ENCODE measurements around the gene LHX3. TPM values are rescaled to one million over a fixed set of nuclear protein-coding genes. Genes with fewer than 3 reads are reported as not detected.

LHX3 gene
- total and polyA plus RNA-seq, 10 of the 15 experiments (the other 5 are each of a cell fraction or from before 2014, with no cell fraction given): not detected

- ChIA-PET SMC1A (ENCODE audit: uncharacterized antibody, unreplicated experiment) (interaction anchor here (0.6 to 1.6 kb wide), 2 partner anchors 9 to 585 kb away, joined by 3 read pairs; no protein-coding TSS in a partner anchor), POLR2A (interaction anchor here (0.6 kb wide), 1 partner anchor 312 kb away, joined by 3 read pairs; the partner anchor contains the start of gene CAMSAP1), CTCF (interaction anchor here (1.0 kb wide), 2 partner anchors 48 to 65 kb away, joined by 3 to 4 read pairs; no protein-coding TSS in a partner anchor), RAD21 (ENCODE audit: unreplicated experiment) (no interaction called here)
- Histone ChIP-seq H3K9ac (ENCODE audit: control insufficient read depth, insufficient read depth, low read length) (no peak overlapping the region), H4K20me1 (ENCODE audit: control insufficient read depth, insufficient read depth) (no peaks in the 10 kb centered on the region), H3K79me2 (ENCODE audit: control insufficient read depth, insufficient read depth, low read length) (no peaks in the 10 kb centered on the region), H3K4me2 (ENCODE audit: control insufficient read depth, insufficient read depth) (no peak overlapping the region), H3K27me3 (replicated peaks in 1 of 2; ENCODE audit: control insufficient read depth in 2 of 2, insufficient read depth in 2 of 2, low read length in 1 of 2) (no peaks in the 10 kb centered on the region), H3K27ac (ENCODE audit: control insufficient read depth, insufficient read depth) (no peak overlapping the region), H3K4me1 (ENCODE audit: control insufficient read depth, insufficient read depth, low read length) (no peaks in the 10 kb centered on the region), H3K36me3 (ENCODE audit: control insufficient read depth in 2 of 2, insufficient read depth in 2 of 2, low read length in 1 of 2) (peaks cover 29 to 49% of the 10 kb centered on the region in 2 experiments), H3K9me3 (replicated peaks; ENCODE audit: control insufficient read depth, insufficient read depth, low read length) (no peaks in the 10 kb centered on the region; the same call in 2 of the 3 replicates), H3K4me3 (no peak overlapping the region), H2AFZ (ENCODE audit: control insufficient read depth, low read depth, low read length) (no peak overlapping the region)
- intact Hi-C loops (cut with micrococcal nuclease; ENCODE audit: unreplicated experiment): no loop called here
- BruUV-seq (replicated peaks): no TSS peak
- ATAC-seq (no peak), DNase-seq (ENCODE audit: low read depth, low spot score) (no peak), FAIRE-seq (no peak)
- in situ Hi-C loops (cut with MboI): no loop called here
- WGBS (ENCODE audit: insufficient coverage, insufficient replicate concordance, low lambda C conversion rate, missing lambda C conversion rate): 84% methylated on average over 13 of the region's 13 CpGs
- no peak for TF ChIP-seq RFX5 (IDR thresholded peaks at IDR 0.05; ENCODE audit: low read depth, low read length)
- no peak for TF ChIP-seq HDAC6 (IDR thresholded peaks at IDR 0.05; ENCODE audit: unreplicated experiment)
- no peak for TF ChIP-seq CHD4 (IDR thresholded peaks at IDR 0.05)
- TF ChIP-seq STAT1 (conservative IDR thresholded peaks at IDR 0.05): no peak
- TF ChIP-seq GATAD2B (conservative IDR thresholded peaks at IDR 0.05; ENCODE audit: low read depth): no peak
Observed at GRCh38 chr9:136219276-136219675, 14.3 kb upstream of the LHX3 start.

DNA sequence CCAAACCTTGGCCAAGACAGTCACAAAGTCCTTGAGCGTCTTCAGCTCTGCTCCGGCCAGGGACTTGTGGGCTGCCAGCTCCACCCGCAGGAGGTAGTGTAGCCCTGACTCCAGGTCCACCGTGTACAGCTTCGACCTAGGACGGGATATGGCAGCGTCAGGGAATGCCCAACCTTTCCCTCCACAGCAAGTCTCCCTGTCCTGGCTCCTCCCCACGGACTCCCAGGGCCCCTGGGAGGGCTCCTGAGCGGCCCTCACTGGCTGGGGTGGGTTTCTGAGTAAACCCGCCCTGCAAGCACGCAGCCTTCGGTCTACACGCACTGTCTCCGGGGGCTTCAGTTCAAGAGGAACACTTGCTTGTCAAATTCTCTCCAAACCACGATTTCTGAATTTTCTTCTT lies 13.7 kb upstream of the LHX3 start:
- intact Hi-C loops (cut with micrococcal nuclease; ENCODE audit: unreplicated experiment): no loop called here
- Histone ChIP-seq H3K36me3 (ENCODE audit: control insufficient read depth in 2 of 2, insufficient read depth in 2 of 2, low read length in 1 of 2) (peaks cover 29 to 47% of the 10 kb centered on the region in 2 experiments), H3K9ac (ENCODE audit: control insufficient read depth, insufficient read depth, low read length) (no peak overlapping the region), H3K27me3 (replicated peaks in 1 of 2; ENCODE audit: control insufficient read depth in 2 of 2, insufficient read depth in 2 of 2, low read length in 1 of 2) (no peaks in the 10 kb centered on the region), H3K4me2 (ENCODE audit: control insufficient read depth, insufficient read depth) (no peak overlapping the region), H3K79me2 (ENCODE audit: control insufficient read depth, insufficient read depth, low read length) (no peaks in the 10 kb centered on the region), H3K9me3 (replicated peaks; ENCODE audit: control insufficient read depth, insufficient read depth, low read length) (no peaks in the 10 kb centered on the region; the same call in 2 of the 3 replicates), H3K4me3 (no peak overlapping the region), H2AFZ (ENCODE audit: control insufficient read depth, low read depth, low read length) (no peak overlapping the region), H3K27ac (ENCODE audit: control insufficient read depth, insufficient read depth) (no peak overlapping the region), H4K20me1 (ENCODE audit: control insufficient read depth, insufficient read depth) (no peaks in the 10 kb centered on the region), H3K4me1 (ENCODE audit: control insufficient read depth, insufficient read depth, low read length) (no peaks in the 10 kb centered on the region)
- 98% methylated on average over 15 of the region's 15 CpGs for WGBS (ENCODE audit: insufficient coverage, insufficient replicate concordance, low lambda C conversion rate, missing lambda C conversion rate)
- in situ Hi-C loops (cut with MboI): no loop called here
- no peak for DNase-seq (ENCODE audit: low read depth, low spot score)
- ATAC-seq: no peak
- POLR2A ChIA-PET: no interaction called here
- CTCF ChIA-PET: interaction anchor here (1.0 kb wide), 2 partner anchors 47 to 65 kb away, joined by 3 to 4 read pairs; no protein-coding TSS in a partner anchor
- RAD21 ChIA-PET (ENCODE audit: unreplicated experiment): no interaction called here
- FAIRE-seq: no peak
- SMC1A ChIA-PET (ENCODE audit: uncharacterized antibody, unreplicated experiment): interaction anchor here (1.6 kb wide), 1 partner anchor 10 kb away, joined by 3 read pairs; no protein-coding TSS in a partner anchor
- BruUV-seq (replicated peaks): no TSS peak
- TF ChIP-seq BCL3 (IDR thresholded peaks at IDR 0.05; ENCODE audit: borderline replicate concordance, insufficient read depth, low read depth, low read length, poor library complexity, severe bottlenecking): no peak
- TF ChIP-seq, protein P1, sequence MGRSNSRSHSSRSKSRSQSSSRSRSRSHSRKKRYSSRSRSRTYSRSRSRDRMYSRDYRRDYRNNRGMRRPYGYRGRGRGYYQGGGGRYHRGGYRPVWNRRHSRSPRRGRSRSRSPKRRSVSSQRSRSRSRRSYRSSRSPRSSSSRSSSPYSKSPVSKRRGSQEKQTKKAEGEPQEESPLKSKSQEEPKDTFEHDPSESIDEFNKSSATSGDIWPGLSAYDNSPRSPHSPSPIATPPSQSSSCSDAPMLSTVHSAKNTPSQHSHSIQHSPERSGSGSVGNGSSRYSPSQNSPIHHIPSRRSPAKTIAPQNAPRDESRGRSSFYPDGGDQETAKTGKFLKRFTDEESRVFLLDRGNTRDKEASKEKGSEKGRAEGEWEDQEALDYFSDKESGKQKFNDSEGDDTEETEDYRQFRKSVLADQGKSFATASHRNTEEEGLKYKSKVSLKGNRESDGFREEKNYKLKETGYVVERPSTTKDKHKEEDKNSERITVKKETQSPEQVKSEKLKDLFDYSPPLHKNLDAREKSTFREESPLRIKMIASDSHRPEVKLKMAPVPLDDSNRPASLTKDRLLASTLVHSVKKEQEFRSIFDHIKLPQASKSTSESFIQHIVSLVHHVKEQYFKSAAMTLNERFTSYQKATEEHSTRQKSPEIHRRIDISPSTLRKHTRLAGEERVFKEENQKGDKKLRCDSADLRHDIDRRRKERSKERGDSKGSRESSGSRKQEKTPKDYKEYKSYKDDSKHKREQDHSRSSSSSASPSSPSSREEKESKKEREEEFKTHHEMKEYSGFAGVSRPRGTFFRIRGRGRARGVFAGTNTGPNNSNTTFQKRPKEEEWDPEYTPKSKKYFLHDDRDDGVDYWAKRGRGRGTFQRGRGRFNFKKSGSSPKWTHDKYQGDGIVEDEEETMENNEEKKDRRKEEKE (IDR thresholded peaks at IDR 0.05): no peak
- no peak for TF ChIP-seq MYB (IDR thresholded peaks at IDR 0.05; ENCODE audit: borderline replicate concordance, low read depth, low read length)
- TF ChIP-seq, protein P2, sequence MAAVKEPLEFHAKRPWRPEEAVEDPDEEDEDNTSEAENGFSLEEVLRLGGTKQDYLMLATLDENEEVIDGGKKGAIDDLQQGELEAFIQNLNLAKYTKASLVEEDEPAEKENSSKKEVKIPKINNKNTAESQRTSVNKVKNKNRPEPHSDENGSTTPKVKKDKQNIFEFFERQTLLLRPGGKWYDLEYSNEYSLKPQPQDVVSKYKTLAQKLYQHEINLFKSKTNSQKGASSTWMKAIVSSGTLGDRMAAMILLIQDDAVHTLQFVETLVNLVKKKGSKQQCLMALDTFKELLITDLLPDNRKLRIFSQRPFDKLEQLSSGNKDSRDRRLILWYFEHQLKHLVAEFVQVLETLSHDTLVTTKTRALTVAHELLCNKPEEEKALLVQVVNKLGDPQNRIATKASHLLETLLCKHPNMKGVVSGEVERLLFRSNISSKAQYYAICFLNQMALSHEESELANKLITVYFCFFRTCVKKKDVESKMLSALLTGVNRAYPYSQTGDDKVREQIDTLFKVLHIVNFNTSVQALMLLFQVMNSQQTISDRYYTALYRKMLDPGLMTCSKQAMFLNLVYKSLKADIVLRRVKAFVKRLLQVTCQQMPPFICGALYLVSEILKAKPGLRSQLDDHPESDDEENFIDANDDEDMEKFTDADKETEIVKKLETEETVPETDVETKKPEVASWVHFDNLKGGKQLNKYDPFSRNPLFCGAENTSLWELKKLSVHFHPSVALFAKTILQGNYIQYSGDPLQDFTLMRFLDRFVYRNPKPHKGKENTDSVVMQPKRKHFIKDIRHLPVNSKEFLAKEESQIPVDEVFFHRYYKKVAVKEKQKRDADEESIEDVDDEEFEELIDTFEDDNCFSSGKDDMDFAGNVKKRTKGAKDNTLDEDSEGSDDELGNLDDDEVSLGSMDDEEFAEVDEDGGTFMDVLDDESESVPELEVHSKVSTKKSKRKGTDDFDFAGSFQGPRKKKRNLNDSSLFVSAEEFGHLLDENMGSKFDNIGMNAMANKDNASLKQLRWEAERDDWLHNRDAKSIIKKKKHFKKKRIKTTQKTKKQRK (IDR thresholded peaks at IDR 0.05; ENCODE audit: low read depth, low read length): no peak

All from GM12878 (cell line).